IgD-negative memory B cell (primary cell): ENCODE results near the gene HOXD9. TPM values are rescaled to one million over a fixed set of nuclear protein-coding genes. Genes with fewer than 3 reads are reported as not detected.

ENCODE experiments used
- H3K27ac Mint-ChIP-seq, 3 donors: one replicate each; pipeline ENCODE4 v1.8.0; 2020 to 2022; ENCODE audit warnings: mild to moderate bottlenecking in 3 of 3, mixed read lengths in 3 of 3, moderate library complexity in 1 of 3
- H3K27me3 Mint-ChIP-seq: one replicate; pipeline ENCODE4 v1.8.0; 2021; ENCODE audit warnings: mixed read lengths
- H3K36me3 Mint-ChIP-seq: one replicate; pipeline ENCODE4 v1.8.0; 2020; ENCODE audit warnings: mild to moderate bottlenecking, mixed read lengths
- H3K4me1 Mint-ChIP-seq, 3 donors: one replicate each; pipeline ENCODE4 v1.8.0; 2020 to 2022; ENCODE audit warnings: mixed read lengths in 3 of 3, mild to moderate bottlenecking in 1 of 3
- H3K4me3 Mint-ChIP-seq, 4 donors: one replicate each; pipeline ENCODE4 v1.8.0; 2020 to 2022; ENCODE audit warnings: mild to moderate bottlenecking in 4 of 4, mixed read lengths in 4 of 4, moderate library complexity in 3 of 4
- H3K9me3 Mint-ChIP-seq, 3 donors: one replicate each; pipeline ENCODE4 v1.8.0; 2020 to 2021; ENCODE audit warnings: mixed read lengths in 3 of 3, mild to moderate bottlenecking in 1 of 3
- polyA plus RNA-seq: library from polyadenylated mRNA; unstranded; fragments of 300-500 nt; fragmentation: Illumina TruSeq; gene quantifications from one replicate; pipeline ENCODE4 v1.2.3, GENCODE V29; 2021

Gene HOXD9
- polyA plus RNA-seq, 1 donor from 2014 or later: not detected

DNA sequence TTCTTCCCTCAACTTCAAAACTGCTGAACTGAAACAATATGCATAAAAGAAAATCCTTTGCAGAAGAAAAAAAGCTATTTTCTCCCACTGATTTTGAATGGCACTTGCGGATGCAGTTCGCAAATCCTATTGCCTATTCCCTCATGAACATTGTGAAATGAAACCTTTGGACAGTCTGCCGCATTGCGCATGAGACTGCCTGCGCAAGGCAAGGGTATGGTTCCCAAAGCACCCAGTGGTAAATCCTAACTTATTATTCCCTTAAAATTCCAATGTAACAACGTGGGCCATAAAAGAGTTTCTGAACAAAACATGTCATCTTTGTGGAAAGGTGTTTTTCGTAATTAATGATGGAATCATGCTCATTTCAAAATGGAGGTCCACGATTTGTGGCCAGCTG, 15.4 kb downstream of the HOXD9 start:
- Mint-ChIP-seq H3K27ac (peak overlapping the region in 2 of 3 donors; percentile 47 to 88), H3K27me3 (peaks cover 66% of the 10 kb centered on the region), H3K4me3 (peak overlapping the region in 1 of 4 donors; percentile 17), H3K4me1 (peaks cover 18 to 19% (median 18%) of the 10 kb centered on the region in 3 donors), H3K9me3 (peaks cover 0 to 14% (median 5%) of the 10 kb centered on the region in 3 donors), H3K36me3 (peaks cover 4% of the 10 kb centered on the region)

DNA sequence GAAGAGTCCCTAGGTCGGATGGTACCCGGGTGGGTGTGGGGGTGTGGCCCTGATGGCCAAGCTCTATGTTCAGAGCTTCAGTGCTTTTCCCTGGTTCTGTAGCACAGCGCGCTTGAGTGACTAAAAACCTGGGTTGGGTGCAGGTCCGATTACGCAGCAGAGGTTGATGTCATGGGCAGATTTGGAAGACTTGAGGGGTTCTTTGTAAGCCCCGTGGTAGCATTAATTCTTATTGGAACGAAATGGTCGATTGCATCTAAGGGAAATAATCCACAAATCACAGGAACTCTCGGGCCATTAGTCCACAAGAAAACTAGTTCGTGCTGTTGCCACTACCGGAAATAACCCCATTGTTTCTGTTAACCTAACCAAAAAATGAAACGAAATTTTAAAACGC, 16.0 kb downstream of the HOXD9 start:
- H3K27ac Mint-ChIP-seq: peak overlapping the region; percentile 20 to 88 (median 73)
- H3K9me3 Mint-ChIP-seq: peaks cover 0 to 14% (median 5%) of the 10 kb centered on the region in 3 donors
- peak overlapping the region in 2 of 4 donors; percentile 17 to 27 for H3K4me3 Mint-ChIP-seq
- H3K4me1 Mint-ChIP-seq: peaks cover 18 to 19% (median 18%) of the 10 kb centered on the region in 3 donors
- H3K36me3 Mint-ChIP-seq: peaks cover 4% of the 10 kb centered on the region
- peaks cover 62% of the 10 kb centered on the region for H3K27me3 Mint-ChIP-seq

- peaks cover 0 to 16% (median 5%) of the 10 kb centered on the region in 3 donors for H3K9me3 Mint-ChIP-seq
- H3K4me3 Mint-ChIP-seq: peak overlapping the region; percentile 17 to 87 (median 50)
- peaks cover 6% of the 10 kb centered on the region for H3K36me3 Mint-ChIP-seq
- H3K4me1 Mint-ChIP-seq: peaks cover 18 to 19% (median 18%) of the 10 kb centered on the region in 3 donors
- peak overlapping the region; percentile 20 to 85 (median 73) for H3K27ac Mint-ChIP-seq
- H3K27me3 Mint-ChIP-seq: peaks cover 61% of the 10 kb centered on the region
These were observed 16.6 kb downstream of the HOXD9 start for GRCh38 chr2:176138923-176139660.

DNA sequence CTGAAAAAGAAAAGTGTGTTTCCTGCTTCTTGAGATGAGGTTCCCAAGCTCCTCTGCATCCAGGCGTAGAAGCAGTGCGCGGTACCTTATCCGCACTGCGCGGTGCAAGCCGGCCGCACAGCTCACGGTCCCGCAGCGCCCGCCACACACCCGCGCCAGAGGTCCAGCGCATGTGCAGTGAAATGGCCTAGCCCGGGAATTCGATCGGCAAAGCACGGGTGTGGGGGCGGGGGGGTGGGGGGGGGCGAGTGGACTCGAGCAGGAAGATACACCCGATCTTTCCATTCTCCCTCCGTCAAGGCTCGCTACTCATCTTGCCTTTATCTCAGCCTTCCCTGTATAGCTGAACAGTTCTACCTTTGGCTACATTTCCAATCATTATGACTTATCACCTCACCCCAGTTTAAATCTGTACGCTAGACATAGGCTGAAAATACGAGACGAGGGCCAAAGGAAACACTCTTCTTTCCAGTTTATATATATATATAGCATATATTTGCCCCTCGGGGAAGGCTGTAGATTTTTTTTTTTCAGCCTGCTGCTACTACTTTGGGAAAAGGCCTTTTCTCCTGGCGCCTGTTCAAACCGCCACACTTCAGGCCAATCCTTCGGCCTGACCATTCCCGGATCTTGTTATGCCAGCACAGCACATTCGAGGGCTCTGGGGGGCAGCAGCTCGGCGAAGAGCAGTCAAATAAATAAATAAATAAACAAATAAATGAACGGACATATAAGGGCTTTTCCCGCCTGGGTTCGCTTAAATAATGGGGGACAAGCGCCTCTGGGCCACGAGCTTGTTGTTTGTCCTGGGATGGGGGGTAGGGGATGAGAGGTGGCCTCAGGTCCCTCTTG, 17.4 kb downstream of the HOXD9 start:
- Mint-ChIP-seq H3K9me3 (peaks cover 0 to 17% (median 5%) of the 10 kb centered on the region in 3 donors), H3K4me3 (peak overlapping the region; percentile 30 to 87 (median 56)), H3K4me1 (peaks cover 18 to 19% (median 18%) of the 10 kb centered on the region in 3 donors), H3K27me3 (peaks cover 59% of the 10 kb centered on the region), H3K36me3 (peaks cover 7% of the 10 kb centered on the region), H3K27ac (peak overlapping the region; percentile 20 to 76 (median 73))

GRCh38 chr2:176140513-176141317, 18.2 kb downstream of the HOXD9 start:
- peaks cover 0 to 17% (median 5%) of the 10 kb centered on the region in 3 donors for H3K9me3 Mint-ChIP-seq
- H3K27me3 Mint-ChIP-seq: peaks cover 56% of the 10 kb centered on the region
- peaks cover 12 to 17% (median 16%) of the 10 kb centered on the region in 3 donors for H3K4me1 Mint-ChIP-seq
- H3K27ac Mint-ChIP-seq: peak overlapping the region in 2 of 3 donors; percentile 16 to 76
- peak overlapping the region; percentile 48 to 84 (median 70) for H3K4me3 Mint-ChIP-seq
- peaks cover 7% of the 10 kb centered on the region for H3K36me3 Mint-ChIP-seq

GRCh38 chr2:176142281-176142680, 19.8 kb downstream of the HOXD9 start:
- peaks cover 7% of the 10 kb centered on the region for H3K36me3 Mint-ChIP-seq
- H3K9me3 Mint-ChIP-seq: peaks cover 0 to 14% (median 5%) of the 10 kb centered on the region in 3 donors
- H3K4me1 Mint-ChIP-seq: peaks cover 12 to 13% (median 12%) of the 10 kb centered on the region in 3 donors
- H3K4me3 Mint-ChIP-seq: no peak overlapping the region
- H3K27ac Mint-ChIP-seq: peak overlapping the region in 1 of 3 donors; percentile 16
- H3K27me3 Mint-ChIP-seq: peaks cover 53% of the 10 kb centered on the region

GRCh38 chr2:176145085-176145969, 22.8 kb downstream of the HOXD9 start:
- H3K4me1 Mint-ChIP-seq: peaks cover 0 to 7% (median 6%) of the 10 kb centered on the region in 3 donors
- peaks cover 6% of the 10 kb centered on the region for H3K36me3 Mint-ChIP-seq

GRCh38 chr2:176146101-176146500, 23.6 kb downstream of the HOXD9 start:
- Mint-ChIP-seq H3K36me3 (peaks cover 5% of the 10 kb centered on the region), H3K27ac (peak overlapping the region in 1 of 3 donors; percentile 76), H3K4me1 (peaks cover 0 to 4% (median 4%) of the 10 kb centered on the region in 3 donors), H3K4me3 (no peak overlapping the region), H3K27me3 (peaks cover 63% of the 10 kb centered on the region), H3K9me3 (peaks cover 0 to 7% (median 0%) of the 10 kb centered on the region in 3 donors)

More at GRCh38 chr2:176145085-176145969, 22.8 kb downstream of the HOXD9 start:
- no peak overlapping the region for H3K27ac Mint-ChIP-seq
- H3K9me3 Mint-ChIP-seq: peaks cover 0 to 7% (median 0%) of the 10 kb centered on the region in 3 donors
- no peak overlapping the region for H3K4me3 Mint-ChIP-seq
- H3K27me3 Mint-ChIP-seq: peaks cover 58% of the 10 kb centered on the region

DNA sequence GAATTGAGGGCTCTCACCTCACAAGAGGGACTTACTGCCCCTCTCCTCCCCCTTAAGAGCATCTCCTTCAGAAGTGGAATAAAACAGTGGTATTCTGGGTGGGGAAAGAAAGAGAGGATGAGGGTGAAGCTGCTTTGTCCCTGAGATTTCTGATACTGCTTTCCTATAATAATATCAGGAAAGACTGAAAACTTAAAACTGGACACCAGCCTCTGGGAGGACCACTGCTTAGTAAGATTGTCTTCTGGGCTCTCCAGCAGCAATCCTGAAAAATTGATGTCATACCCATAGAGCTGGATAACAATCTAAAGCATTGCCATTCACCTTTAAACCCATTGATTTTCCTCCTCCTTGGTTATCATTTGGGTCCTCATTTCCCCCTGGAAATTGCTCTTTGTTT, 24.1 kb downstream of the HOXD9 start:
- Mint-ChIP-seq H3K27me3 (peaks cover 64% of the 10 kb centered on the region), H3K36me3 (peaks cover 3% of the 10 kb centered on the region), H3K4me1 (peaks cover 0 to 2% (median 0%) of the 10 kb centered on the region in 3 donors), H3K27ac (peak overlapping the region in 2 of 3 donors; percentile 16 to 76), H3K9me3 (peaks cover 0 to 5% (median 0%) of the 10 kb centered on the region in 3 donors), H3K4me3 (no peak overlapping the region)

GRCh38 chr2:176147210-176147799, 24.8 kb downstream of the HOXD9 start:
- Mint-ChIP-seq H3K9me3 (peaks cover 0 to 3% (median 0%) of the 10 kb centered on the region in 3 donors), H3K4me1 (peaks cover 0 to 2% (median 0%) of the 10 kb centered on the region in 3 donors), H3K36me3 (peaks cover 3% of the 10 kb centered on the region), H3K27me3 (peaks cover 65% of the 10 kb centered on the region), H3K27ac (peak overlapping the region in 1 of 3 donors; percentile 16), H3K4me3 (no peak overlapping the region)

DNA sequence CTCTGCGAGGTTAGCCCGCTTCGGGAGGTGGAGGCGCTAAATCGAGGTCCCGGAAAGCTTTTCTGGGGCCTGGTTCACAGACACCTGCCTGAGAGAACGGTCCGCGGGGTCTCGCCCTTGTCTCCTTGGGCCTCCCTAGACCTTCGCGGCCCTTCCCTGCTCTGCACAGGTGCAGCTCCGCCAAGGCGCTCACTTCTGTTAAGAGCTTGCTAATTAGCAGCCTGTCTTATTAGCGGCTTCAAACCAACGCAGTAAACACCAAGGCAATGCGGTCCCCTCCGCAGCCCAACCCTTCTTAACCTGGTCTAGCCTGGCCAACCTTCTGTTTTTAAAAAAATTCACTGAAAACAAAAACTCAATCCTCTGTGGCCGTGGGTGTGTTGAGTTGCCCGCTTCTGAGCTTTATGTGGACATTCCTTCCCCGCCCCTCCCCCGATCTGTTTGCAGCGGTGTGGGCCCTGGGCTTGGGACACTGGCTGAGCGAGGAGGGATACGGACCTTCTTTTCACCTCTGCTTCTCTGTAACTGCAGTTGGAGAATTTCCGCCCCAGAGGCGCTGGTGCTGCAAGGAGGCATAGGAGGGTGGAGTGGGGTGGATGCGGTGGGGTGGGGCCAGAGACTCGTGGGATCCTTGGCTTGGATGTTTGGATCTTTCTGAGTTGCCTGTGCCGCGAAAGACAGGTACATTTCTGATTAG, 25.4 kb downstream of the HOXD9 start:
- Mint-ChIP-seq H3K4me1 (peaks cover 0 to 2% (median 0%) of the 10 kb centered on the region in 3 donors), H3K27me3 (peaks cover 70% of the 10 kb centered on the region), H3K9me3 (peaks cover 0 to 3% (median 0%) of the 10 kb centered on the region in 3 donors), H3K4me3 (no peak overlapping the region), H3K27ac (no peak overlapping the region), H3K36me3 (peaks cover 3% of the 10 kb centered on the region)

DNA sequence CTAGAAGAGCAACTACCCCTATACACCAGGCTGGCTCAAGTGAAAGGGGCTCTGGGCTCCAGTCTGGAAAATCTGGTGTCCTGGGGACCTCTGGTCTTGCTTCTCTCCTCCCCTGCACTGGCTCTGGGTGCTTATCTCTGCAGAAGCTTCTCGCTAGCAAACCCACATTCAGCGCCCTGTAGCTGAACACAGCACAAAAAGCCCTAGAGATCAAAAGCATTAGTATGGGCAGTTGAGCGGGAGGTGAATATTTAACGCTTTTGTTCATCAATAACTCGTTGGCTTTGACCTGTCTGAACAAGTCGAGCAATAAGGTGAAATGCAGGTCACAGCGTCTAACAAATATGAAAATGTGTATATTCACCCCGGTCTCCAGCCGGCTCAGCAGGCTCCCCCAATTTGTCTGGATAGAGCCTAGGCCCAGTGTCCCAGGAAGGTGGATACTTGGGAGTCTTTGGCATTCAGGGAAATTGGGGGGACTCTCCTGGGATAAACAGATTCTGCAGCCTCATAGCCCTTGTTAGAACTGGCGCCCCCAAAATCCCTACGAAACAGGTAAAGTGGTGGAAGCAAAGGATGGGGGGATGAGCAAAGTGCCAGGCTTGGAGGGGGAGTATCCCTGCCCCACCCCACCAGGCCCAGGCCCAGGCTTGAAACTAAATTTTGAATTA, 26.4 kb downstream of the HOXD9 start:
- Mint-ChIP-seq H3K9me3 (peaks cover 0 to 3% (median 0%) of the 10 kb centered on the region in 3 donors), H3K27ac (no peak overlapping the region), H3K4me3 (peak overlapping the region in 1 of 4 donors; percentile 51), H3K36me3 (peaks cover 3% of the 10 kb centered on the region), H3K4me1 (peaks cover 0 to 2% (median 0%) of the 10 kb centered on the region in 3 donors), H3K27me3 (peaks cover 66% of the 10 kb centered on the region)
